K562 (cell line): ENCODE measurements around the gene TSPAN15. TPM values are rescaled to one million over a fixed set of nuclear protein-coding genes. Genes with fewer than 3 reads are reported as not detected.

ENCODE experiments used
- ATF7 ChIP-seq: fragments of 450-650 bp; IDR thresholded peaks from 2 replicates; pipeline ENCODE4 v1.7.1; 2014; ENCODE audit warnings: mild to moderate bottlenecking, moderate library complexity
- FOSL1 ChIP-seq: fragments of 200-800 bp; sonication (Bioruptor generic); conservative IDR thresholded peaks from 2 replicates; pipeline ENCODE4 v1.6.1; 2016; ENCODE audit warnings: missing genetic modification characterization, missing compliant biosample characterization
- L3MBTL2 ChIP-seq: fragments of 450-650 bp; IDR thresholded peaks from 2 replicates; pipeline ENCODE4 v1.6.1; 2016; ENCODE audit warnings: mild to moderate bottlenecking, moderate library complexity
- PHF8 ChIP-seq: fragments of 200-600 bp; sonication (generic); IDR thresholded peaks from 2 replicates; pipeline ENCODE4 v1.6.1; 2012; ENCODE audit warnings: mixed run types, mild to moderate bottlenecking, inconsistent platforms, low read length, moderate library complexity, borderline replicate concordance
- ZNF133 ChIP-seq: fragments of 250-450 bp; sonication (Bioruptor Pico); IDR thresholded peaks from 2 replicates; pipeline ENCODE4 v1.4.0; 2020; ENCODE audit warnings: mild to moderate bottlenecking
- polyA plus RNA-seq, 8 experiments: library from polyadenylated mRNA; depleted of rRNA in 4 of 8; stranded (reverse) in 5 of 8; unstranded in 3 of 8; fragments of >200 nt; fragmentation: Nextera tagmentation in 2 of 8; fragmentation: Illumina TruSeq in 1 of 8; extraction: Ambion mirVana in 2 of 8; extraction: Trizol in 1 of 8; gene quantifications; 2 replicates each; pipeline versions ENCODE4 v1.2.1 to v1.2.3, GENCODE V29; 2011 to 2014; ENCODE audit warnings: inconsistent platforms in 1 of 8, missing spikeins in 1 of 8
- total RNA-seq, 7 experiments: library from RNA; depleted of rRNA in 6 of 7; stranded (reverse); fragments of >200 nt in 6 of 7; fragmentation: Illumina TruSeq in 2 of 7; extraction: Trizol in 2 of 7; gene quantifications; 2 replicates each; pipeline versions ENCODE4 v1.2.1 to v1.2.3, GENCODE V29; 2011 to 2021; ENCODE audit warnings: low replicate concordance in 1 of 7
- TF ChIP-seq, protein P1 (sequence below): fragments of 200-800 bp; sonication (Bioruptor generic); IDR thresholded peaks from 2 replicates; pipeline ENCODE4 v1.6.1; 2017; ENCODE audit warnings: missing genetic modification characterization, missing compliant biosample characterization
- TF ChIP-seq, protein P2 (sequence below), 3 experiments: fragments of 200-800 bp in 1 of 3; fragments of 250-450 bp in 1 of 3; fragments of 450-650 bp in 1 of 3; sonication (Bioruptor Pico) in 1 of 3; sonication (Bioruptor generic) in 1 of 3; formaldehyde crosslinking in 1 of 3; IDR thresholded peaks; 2 replicates each; pipeline versions ENCODE4 v1.6.1 to v1.8.0; 2016 to 2022; ENCODE audit warnings: mild to moderate bottlenecking in 2 of 3, missing genetic modification characterization in 2 of 3, missing compliant biosample characterization in 1 of 3, moderate library complexity in 1 of 3

The TSPAN15 gene
- total and polyA plus RNA-seq, 9 of the 15 experiments (the other 6 are each of a cell fraction or from before 2014, with no cell fraction given) = 0.33 to 1.0 (median 0.45) TPM; not detected in 2

DNA sequence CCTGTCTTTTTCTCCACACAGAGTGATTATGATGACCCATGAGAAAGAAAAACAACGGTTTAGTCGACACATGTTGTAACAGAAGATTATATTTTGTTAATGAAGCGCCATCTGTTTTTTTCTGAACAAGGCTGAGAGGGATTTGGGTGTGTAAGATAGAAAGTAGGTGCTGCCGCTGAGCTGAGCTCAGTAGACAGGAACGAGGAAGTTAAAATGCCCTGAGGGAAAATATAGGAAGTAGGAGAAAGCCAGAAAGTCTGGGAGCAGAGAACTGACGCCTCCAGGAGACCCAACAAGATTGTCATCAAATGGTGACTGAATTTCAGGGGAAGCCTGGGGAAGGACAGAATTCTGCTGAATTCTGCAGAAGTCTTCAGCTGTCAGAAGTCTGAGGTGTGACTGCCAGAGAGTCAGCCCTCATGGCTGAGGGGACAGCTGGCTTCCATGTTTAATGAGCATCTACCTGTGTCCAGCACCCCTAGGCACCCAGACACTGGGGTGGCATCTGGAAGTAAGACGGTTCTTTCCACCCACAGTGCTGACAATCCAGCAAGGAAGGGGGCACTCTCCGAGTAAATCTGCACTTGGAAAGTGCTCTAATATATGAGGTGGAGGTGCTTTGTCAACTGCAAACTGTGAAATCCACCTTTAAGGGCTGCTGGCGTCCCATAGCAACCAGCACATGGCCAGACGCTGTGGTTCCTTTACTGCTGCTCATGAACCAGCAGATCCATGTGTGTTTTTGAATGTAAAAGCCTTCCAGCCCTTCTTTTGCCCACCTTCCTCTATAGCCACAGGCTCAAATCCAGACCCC, 12.5 kb upstream of the TSPAN15 start (continued):
- TF ChIP-seq, protein P1, sequence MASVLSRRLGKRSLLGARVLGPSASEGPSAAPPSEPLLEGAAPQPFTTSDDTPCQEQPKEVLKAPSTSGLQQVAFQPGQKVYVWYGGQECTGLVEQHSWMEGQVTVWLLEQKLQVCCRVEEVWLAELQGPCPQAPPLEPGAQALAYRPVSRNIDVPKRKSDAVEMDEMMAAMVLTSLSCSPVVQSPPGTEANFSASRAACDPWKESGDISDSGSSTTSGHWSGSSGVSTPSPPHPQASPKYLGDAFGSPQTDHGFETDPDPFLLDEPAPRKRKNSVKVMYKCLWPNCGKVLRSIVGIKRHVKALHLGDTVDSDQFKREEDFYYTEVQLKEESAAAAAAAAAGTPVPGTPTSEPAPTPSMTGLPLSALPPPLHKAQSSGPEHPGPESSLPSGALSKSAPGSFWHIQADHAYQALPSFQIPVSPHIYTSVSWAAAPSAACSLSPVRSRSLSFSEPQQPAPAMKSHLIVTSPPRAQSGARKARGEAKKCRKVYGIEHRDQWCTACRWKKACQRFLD = 0 out of 2 replicates have a peak, but pooled peaks have one; percentile 48
- TF ChIP-seq FOSL1 (tag) (0 out of 2 replicates have a peak, but pooled peaks have one; percentile 17), ZNF133 (CRISPR knock-in tag) (no peak), ATF7 (0 out of 2 replicates have a peak, but pooled peaks have one; percentile 10), PHF8 (no peak), L3MBTL2 (no peak; the same call in 1 of the 2 replicates)
- TF ChIP-seq, protein P2, sequence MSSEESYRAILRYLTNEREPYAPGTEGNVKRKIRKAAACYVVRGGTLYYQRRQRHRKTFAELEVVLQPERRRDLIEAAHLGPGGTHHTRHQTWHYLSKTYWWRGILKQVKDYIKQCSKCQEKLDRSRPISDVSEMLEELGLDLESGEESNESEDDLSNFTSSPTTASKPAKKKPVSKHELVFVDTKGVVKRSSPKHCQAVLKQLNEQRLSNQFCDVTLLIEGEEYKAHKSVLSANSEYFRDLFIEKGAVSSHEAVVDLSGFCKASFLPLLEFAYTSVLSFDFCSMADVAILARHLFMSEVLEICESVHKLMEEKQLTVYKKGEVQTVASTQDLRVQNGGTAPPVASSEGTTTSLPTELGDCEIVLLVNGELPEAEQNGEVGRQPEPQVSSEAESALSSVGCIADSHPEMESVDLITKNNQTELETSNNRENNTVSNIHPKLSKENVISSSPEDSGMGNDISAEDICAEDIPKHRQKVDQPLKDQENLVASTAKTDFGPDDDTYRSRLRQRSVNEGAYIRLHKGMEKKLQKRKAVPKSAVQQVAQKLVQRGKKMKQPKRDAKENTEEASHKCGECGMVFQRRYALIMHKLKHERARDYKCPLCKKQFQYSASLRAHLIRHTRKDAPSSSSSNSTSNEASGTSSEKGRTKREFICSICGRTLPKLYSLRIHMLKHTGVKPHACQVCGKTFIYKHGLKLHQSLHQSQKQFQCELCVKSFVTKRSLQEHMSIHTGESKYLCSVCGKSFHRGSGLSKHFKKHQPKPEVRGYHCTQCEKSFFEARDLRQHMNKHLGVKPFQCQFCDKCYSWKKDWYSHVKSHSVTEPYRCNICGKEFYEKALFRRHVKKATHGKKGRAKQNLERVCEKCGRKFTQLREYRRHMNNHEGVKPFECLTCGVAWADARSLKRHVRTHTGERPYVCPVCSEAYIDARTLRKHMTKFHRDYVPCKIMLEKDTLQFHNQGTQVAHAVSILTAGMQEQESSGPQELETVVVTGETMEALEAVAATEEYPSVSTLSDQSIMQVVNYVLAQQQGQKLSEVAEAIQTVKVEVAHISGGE (CRISPR knock-in tag; IDR thresholded peaks at IDR 0.05) = no peak
